OCI-LY3 (cell line): ENCODE data around the gene GAB2.

ENCODE experiments used
- CTCF ChIP-seq: fragments of 200-600, 300-600 bp; sonication (generic); IDR thresholded peaks from 2 replicates; pipeline ENCODE4 v1.5.1; 2014; ENCODE audit warnings: antibody characterized with exemption, low read length, low read depth
- EZH2phosphoT487 ChIP-seq: fragments of 200-600 bp; shearing (Covaris generic); IDR thresholded peaks from 2 replicates; pipeline ENCODE4 v1.6.1; 2018; ENCODE audit warnings: antibody characterized with exemption, mixed run types, low read depth

GRCh38 chr11:78298291-78298771, 119.3 kb downstream of the GAB2 start:
- TF ChIP-seq CTCF (no peak), EZH2phosphoT487 (no peak)
